Calu3 (cell line): ENCODE measurements around the gene GRAP2. TPM values are rescaled to one million over a fixed set of nuclear protein-coding genes. Genes with fewer than 3 reads are reported as not detected.
"Not testable (repeated sequence)": the region's sequence is repeated elsewhere in the genome, so short reads cannot be mapped to it uniquely, and the experiment has no call there.

Source experiments
- BruUV-seq: library from RNA; stranded (reverse); fragments of 400-500 nt; replicated peaks from 2 replicates; lab custom pipeline; 2021; lab: Mats Ljungman, UMichigan
- CTCF ChIA-PET: fragments of 300-600 bp; sonication (Branson Sonifier 250); formaldehyde crosslinking; loops from one replicate; lab custom pipeline; 2022; ENCODE audit warnings: antibody characterized with exemption; lab: Charles Lee
- DNase-seq: peaks from one replicate; pipeline ENCODE4 v3.0.0; 2022
- H3K27ac Mint-ChIP-seq: one replicate; pipeline ENCODE4 v1.8.0; 2022; ENCODE audit warnings: mixed read lengths; ENCODE audit not compliant: unreplicated experiment
- H3K27me3 Mint-ChIP-seq: one replicate; pipeline ENCODE4 v1.8.0; 2022; ENCODE audit warnings: mixed read lengths; ENCODE audit not compliant: unreplicated experiment
- H3K36me3 Mint-ChIP-seq: one replicate; pipeline ENCODE4 v1.8.0; 2022; ENCODE audit warnings: mild to moderate bottlenecking, moderate library complexity, mixed read lengths; ENCODE audit not compliant: insufficient read depth, unreplicated experiment
- H3K4me1 Mint-ChIP-seq: one replicate; pipeline ENCODE4 v1.8.0; 2022; ENCODE audit warnings: mild to moderate bottlenecking, low read depth, mixed read lengths; ENCODE audit not compliant: unreplicated experiment
- H3K4me3 Mint-ChIP-seq: one replicate; pipeline ENCODE4 v1.8.0; 2022; ENCODE audit warnings: mild to moderate bottlenecking, low read depth, moderate library complexity, mixed read lengths; ENCODE audit not compliant: unreplicated experiment
- H3K9me3 Mint-ChIP-seq: one replicate; pipeline ENCODE4 v1.8.0; 2022; ENCODE audit warnings: low read depth, mixed read lengths; ENCODE audit not compliant: unreplicated experiment
- CTCF ChIP-seq: fragments of 200-600 bp; IDR thresholded peaks from one replicate; pipeline ENCODE4 v1.8.0; 2022; ENCODE audit warnings: antibody characterized with exemption; ENCODE audit not compliant: unreplicated experiment
- intact Hi-C: fragments of 100-400 bp; cut with micrococcal nuclease; formaldehyde crosslinking; loops from one replicate; pipeline ENCODE4 v1.10.0; 2022; ENCODE audit not compliant: unreplicated experiment
- total RNA-seq: library from RNA; stranded (reverse); gene quantifications from 2 replicates; pipeline ENCODE4 v1.2.3, GENCODE V29; 2022

GRAP2 gene
- total RNA-seq, 1 experiment from 2014 or later: not detected

GRCh38 chr22:39883057-39883456 lies 17.8 kb upstream of the GRAP2 start:
- TF ChIP-seq CTCF: no peak
- Mint-ChIP-seq H3K4me3 (no peak overlapping the region), H3K27me3 (peaks cover 88% of the 10 kb centered on the region), H3K4me1 (no peaks in the 10 kb centered on the region), H3K36me3 (no peaks in the 10 kb centered on the region), H3K9me3 (no peaks in the 10 kb centered on the region), H3K27ac (no peak overlapping the region)
- intact Hi-C loops: no loop called here
- no peak for DNase-seq
- CTCF ChIA-PET: interaction anchor here (0.7 kb wide), 1 partner anchor 261 kb away, joined by 3 read pairs; no protein-coding TSS in a partner anchor
- BruUV-seq: no TSS peak

- CTCF ChIA-PET, H3K9me3 Mint-ChIP-seq, H3K4me1 Mint-ChIP-seq, H3K36me3 Mint-ChIP-seq, BruUV-seq, H3K27ac Mint-ChIP-seq, intact Hi-C loops, H3K4me3 Mint-ChIP-seq, DNase-seq: not testable (repeated sequence)
- peaks cover 62% of the 10 kb centered on the region for H3K27me3 Mint-ChIP-seq
Observed at GRCh38 chr22:39889924-39890323, 11.0 kb upstream of the GRAP2 start.

GRCh38 chr22:39893526-39893925 lies 7.4 kb upstream of the GRAP2 start, which contains the start of gene ENTHD1:
TSS of gene ENTHD1 (minus strand) at chr22:39893760. CDS start at chr22:39887748, 6,012 bp downstream.
- intact Hi-C loops: no loop called here
- H3K27me3 Mint-ChIP-seq: peaks cover 32% of the 10 kb centered on the region
- no TSS peak for BruUV-seq
- no peak for DNase-seq
- H3K27ac Mint-ChIP-seq: no peak within 1 kb of the TSS
- H3K4me1 Mint-ChIP-seq: no peaks in the 10 kb centered on the region
- no peaks in the 10 kb centered on the region for H3K9me3 Mint-ChIP-seq
- no peak within 1 kb of the TSS for H3K4me3 Mint-ChIP-seq
- no peak for TF ChIP-seq CTCF
- H3K36me3 Mint-ChIP-seq: no peaks in the 10 kb centered on the region
- CTCF ChIA-PET: no interaction called here

GRCh38 chr22:39894554-39895092 lies 6.3 kb upstream of the GRAP2 start:
- H3K9me3 Mint-ChIP-seq: no peaks in the 10 kb centered on the region
- DNase-seq: no peak
- BruUV-seq: no TSS peak
- no peaks in the 10 kb centered on the region for H3K36me3 Mint-ChIP-seq
- no peak overlapping the region for H3K27ac Mint-ChIP-seq
- no peaks in the 10 kb centered on the region for H3K4me1 Mint-ChIP-seq
- CTCF ChIA-PET: no interaction called here
- H3K27me3 Mint-ChIP-seq: peaks cover 22% of the 10 kb centered on the region
- H3K4me3 Mint-ChIP-seq: no peak overlapping the region
- TF ChIP-seq CTCF: no peak
- intact Hi-C loops: no loop called here

- DNase-seq: no peak
- H3K36me3 Mint-ChIP-seq: no peaks in the 10 kb centered on the region
- CTCF ChIA-PET: no interaction called here
- no peak overlapping the region for H3K4me3 Mint-ChIP-seq
- TF ChIP-seq CTCF: no peak
- intact Hi-C loops: no loop called here
- no peak overlapping the region for H3K27ac Mint-ChIP-seq
- no peaks in the 10 kb centered on the region for H3K9me3 Mint-ChIP-seq
- no peaks in the 10 kb centered on the region for H3K4me1 Mint-ChIP-seq
- peaks cover 30% of the 10 kb centered on the region for H3K27me3 Mint-ChIP-seq
- BruUV-seq: no TSS peak
Observed at GRCh38 chr22:39895682-39896081, 5.2 kb upstream of the GRAP2 start.
